GM12892 (cell line): ENCODE data around the gene QRICH2.

ENCODE experiments used
- POLR2A ChIP-seq: IDR thresholded peaks from 2 replicates; pipeline ENCODE4 v1.6.1; 2011; ENCODE audit warnings: low read depth, low read length, control low read depth
- POLR2AphosphoS5 ChIP-seq: IDR thresholded peaks from 2 replicates; pipeline ENCODE4 v1.6.1; 2011; ENCODE audit warnings: low read depth, low read length, control low read depth
- TAF1 ChIP-seq: IDR thresholded peaks from 2 replicates; pipeline ENCODE4 v1.6.1; 2011; ENCODE audit warnings: low read depth, mild to moderate bottlenecking, control low read depth, low read length, borderline replicate concordance

- TF ChIP-seq POLR2A: no peak
- no peak for TF ChIP-seq POLR2AphosphoS5
- no peak for TF ChIP-seq TAF1
Observed at GRCh38 chr17:76235883-76236282, 72.2 kb downstream of the QRICH2 start.
